ENCODE data around the gene UPK3BL2.
"Not testable (repeated sequence)": the region's sequence is repeated elsewhere in the genome, so short reads cannot be mapped to it uniquely, and the experiment has no call there.

DNA sequence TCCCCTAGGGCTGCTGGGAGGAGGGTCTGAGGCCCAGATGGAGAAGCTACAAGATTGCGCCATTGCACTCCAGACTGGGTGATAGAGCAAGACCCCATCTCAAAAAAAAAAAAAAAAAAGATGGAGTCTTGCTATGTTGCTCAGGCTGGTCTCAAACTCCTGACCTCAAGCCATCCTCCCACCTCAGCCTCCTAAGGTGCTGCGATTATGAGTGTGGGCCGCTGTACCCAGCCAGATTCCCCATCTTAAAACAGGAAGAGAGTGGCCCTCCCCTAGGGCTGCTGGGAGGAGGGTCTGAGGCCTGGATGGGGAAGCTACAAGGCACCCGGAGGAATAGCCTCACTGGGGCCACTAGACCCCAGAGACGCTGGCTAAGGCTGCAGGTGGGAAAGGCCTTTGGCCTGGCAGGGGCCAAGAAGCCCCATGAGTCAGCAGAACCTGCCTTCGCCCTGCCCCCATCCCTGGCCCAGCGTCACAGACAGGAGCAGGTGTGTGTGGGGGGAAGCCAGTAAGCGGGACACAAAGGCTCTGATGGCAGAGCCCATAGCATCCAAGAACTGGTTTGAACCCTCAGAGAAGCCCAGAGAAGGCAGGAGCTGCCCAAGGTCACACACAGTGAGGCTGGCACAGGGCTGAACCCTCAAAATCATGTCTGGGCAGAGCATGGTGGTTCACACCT is 35.9 kb downstream of the UPK3BL2 start:
- TF ChIP-seq, protein P1, sequence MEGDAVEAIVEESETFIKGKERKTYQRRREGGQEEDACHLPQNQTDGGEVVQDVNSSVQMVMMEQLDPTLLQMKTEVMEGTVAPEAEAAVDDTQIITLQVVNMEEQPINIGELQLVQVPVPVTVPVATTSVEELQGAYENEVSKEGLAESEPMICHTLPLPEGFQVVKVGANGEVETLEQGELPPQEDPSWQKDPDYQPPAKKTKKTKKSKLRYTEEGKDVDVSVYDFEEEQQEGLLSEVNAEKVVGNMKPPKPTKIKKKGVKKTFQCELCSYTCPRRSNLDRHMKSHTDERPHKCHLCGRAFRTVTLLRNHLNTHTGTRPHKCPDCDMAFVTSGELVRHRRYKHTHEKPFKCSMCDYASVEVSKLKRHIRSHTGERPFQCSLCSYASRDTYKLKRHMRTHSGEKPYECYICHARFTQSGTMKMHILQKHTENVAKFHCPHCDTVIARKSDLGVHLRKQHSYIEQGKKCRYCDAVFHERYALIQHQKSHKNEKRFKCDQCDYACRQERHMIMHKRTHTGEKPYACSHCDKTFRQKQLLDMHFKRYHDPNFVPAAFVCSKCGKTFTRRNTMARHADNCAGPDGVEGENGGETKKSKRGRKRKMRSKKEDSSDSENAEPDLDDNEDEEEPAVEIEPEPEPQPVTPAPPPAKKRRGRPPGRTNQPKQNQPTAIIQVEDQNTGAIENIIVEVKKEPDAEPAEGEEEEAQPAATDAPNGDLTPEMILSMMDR (IDR thresholded peaks at IDR 0.05), result not testable (repeated sequence)
- TF ChIP-seq POLR2A (IDR thresholded peaks at IDR 0.05), result not testable (repeated sequence)

Measured in right lobe of liver (tissue), 4 donors.